MM.1S (cell line): ENCODE data around the gene LEAP2.

ENCODE experiments used
- DNase-seq: peaks from one replicate; pipeline ENCODE4 v3.0.0-alpha.2; 2015
- H2AFZ ChIP-seq: fragments of 300-600 bp; sonication (generic); 2 replicates; pipeline ENCODE4 v1.6.0; 2016; ENCODE audit warnings: antibody characterized with exemption, low read length
- H3F3A ChIP-seq: fragments of 300-600 bp; sonication (generic); 2 replicates; pipeline ENCODE4 v1.6.1; 2016; ENCODE audit warnings: mild to moderate bottlenecking, antibody characterized with exemption, low read length, moderate library complexity, mixed read lengths; ENCODE audit not compliant: insufficient read depth
- H3K27ac ChIP-seq: fragments of 300-600 bp; sonication (generic); 2 replicates; pipeline ENCODE4 v1.5.1; 2016; ENCODE audit warnings: mild to moderate bottlenecking, low read length
- H3K27me3 ChIP-seq: fragments of 300-600 bp; sonication (generic); replicated peaks from 2 replicates; pipeline ENCODE4 v1.6.0; 2016; ENCODE audit warnings: low read length; ENCODE audit not compliant: insufficient read depth
- H3K36me3 ChIP-seq: fragments of 300-600 bp; sonication (generic); replicated peaks from 2 replicates; pipeline ENCODE4 v1.6.1; 2016; ENCODE audit warnings: mild to moderate bottlenecking, low read length, mixed read lengths; ENCODE audit not compliant: insufficient read depth
- H3K4me1 ChIP-seq: fragments of 300-600 bp; sonication (generic); 2 replicates; pipeline ENCODE4 v1.6.1; 2016; ENCODE audit warnings: low read length, mixed read lengths
- H3K4me2 ChIP-seq: fragments of 300-600 bp; sonication (generic); 2 replicates; pipeline ENCODE4 v1.6.0; 2016; ENCODE audit warnings: low read depth, low read length
- H3K4me3 ChIP-seq: fragments of 300-600 bp; sonication (generic); 2 replicates; pipeline ENCODE4 v1.5.1; 2016; ENCODE audit warnings: low read length, mixed read lengths
- H3K79me2 ChIP-seq: fragments of 300-600 bp; sonication (generic); 2 replicates; pipeline ENCODE4 v1.6.1; 2016; ENCODE audit warnings: mixed run types, low read length, mixed read lengths
- H3K9ac ChIP-seq: fragments of 300-600 bp; sonication (generic); 2 replicates; pipeline ENCODE4 v1.6.1; 2016; ENCODE audit warnings: low read length, mixed read lengths
- H3K9me2 ChIP-seq: fragments of 300-600 bp; sonication (generic); replicated peaks from 2 replicates; pipeline ENCODE4 v1.6.1; 2016; ENCODE audit warnings: mild to moderate bottlenecking, low read length, mixed read lengths; ENCODE audit not compliant: insufficient read depth
- H3K9me3 ChIP-seq: fragments of 300-600 bp; sonication (generic); replicated peaks from 2 replicates; pipeline ENCODE4 v1.6.1; 2016; ENCODE audit warnings: mild to moderate bottlenecking, low read length, mixed read lengths; ENCODE audit not compliant: insufficient read depth
- H4K20me1 ChIP-seq: fragments of 300-600 bp; sonication (generic); 2 replicates; pipeline ENCODE4 v1.6.1; 2016; ENCODE audit warnings: mild to moderate bottlenecking, low read length, moderate library complexity, mixed read lengths; ENCODE audit not compliant: insufficient read depth
- EZH2 ChIP-seq: fragments of 300-600 bp; sonication (generic); optimal IDR thresholded peaks from 2 replicates; pipeline ENCODE3; 2017; ENCODE audit warnings: low read depth, mild to moderate bottlenecking, antibody characterized with exemption, low read length, mixed read lengths
- EZH2phosphoT487 ChIP-seq: fragments of 300-600 bp; sonication (generic); IDR thresholded peaks from 2 replicates; pipeline ENCODE4 v1.6.1; 2018; ENCODE audit warnings: antibody characterized with exemption, low read length
- TF ChIP-seq, protein P1 (sequence below): fragments of 300-600 bp; sonication (generic); IDR thresholded peaks from 2 replicates; pipeline ENCODE4 v1.5.1; 2016; ENCODE audit warnings: antibody characterized with exemption, low read length, mixed read lengths

The LEAP2 gene

GRCh38 chr5:132873930-132874271 lies 433 bp downstream of the LEAP2 start:
- H3K9me3 ChIP-seq, result no peaks in the 10 kb centered on the region

GRCh38 chr5:132876020-132876759 lies 2.7 kb downstream of the LEAP2 start:
- Histone ChIP-seq H4K20me1 (no peaks in the 10 kb centered on the region), H3K9me2 (no peaks in the 10 kb centered on the region), H2AFZ (no peak overlapping the region), H3K36me3 (0 out of 2 replicates have a peak, but pooled peaks cover 5% of the 10 kb centered on the region), H3F3A (no peaks in the 10 kb centered on the region), H3K27me3 (no peaks in the 10 kb centered on the region), H3K4me3 (no peak overlapping the region), H3K4me1 (no peaks in the 10 kb centered on the region), H3K9me3 (no peaks in the 10 kb centered on the region), H3K9ac (no peak overlapping the region), H3K27ac (no peak overlapping the region), H3K79me2 (no peaks in the 10 kb centered on the region), H3K4me2 (no peak overlapping the region)
- TF ChIP-seq, protein P1, sequence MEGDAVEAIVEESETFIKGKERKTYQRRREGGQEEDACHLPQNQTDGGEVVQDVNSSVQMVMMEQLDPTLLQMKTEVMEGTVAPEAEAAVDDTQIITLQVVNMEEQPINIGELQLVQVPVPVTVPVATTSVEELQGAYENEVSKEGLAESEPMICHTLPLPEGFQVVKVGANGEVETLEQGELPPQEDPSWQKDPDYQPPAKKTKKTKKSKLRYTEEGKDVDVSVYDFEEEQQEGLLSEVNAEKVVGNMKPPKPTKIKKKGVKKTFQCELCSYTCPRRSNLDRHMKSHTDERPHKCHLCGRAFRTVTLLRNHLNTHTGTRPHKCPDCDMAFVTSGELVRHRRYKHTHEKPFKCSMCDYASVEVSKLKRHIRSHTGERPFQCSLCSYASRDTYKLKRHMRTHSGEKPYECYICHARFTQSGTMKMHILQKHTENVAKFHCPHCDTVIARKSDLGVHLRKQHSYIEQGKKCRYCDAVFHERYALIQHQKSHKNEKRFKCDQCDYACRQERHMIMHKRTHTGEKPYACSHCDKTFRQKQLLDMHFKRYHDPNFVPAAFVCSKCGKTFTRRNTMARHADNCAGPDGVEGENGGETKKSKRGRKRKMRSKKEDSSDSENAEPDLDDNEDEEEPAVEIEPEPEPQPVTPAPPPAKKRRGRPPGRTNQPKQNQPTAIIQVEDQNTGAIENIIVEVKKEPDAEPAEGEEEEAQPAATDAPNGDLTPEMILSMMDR, result no peak
- TF ChIP-seq EZH2, result no peak
- no peak for TF ChIP-seq EZH2phosphoT487
- no peak for DNase-seq

More at GRCh38 chr5:132873930-132874271, 433 bp downstream of the LEAP2 start:
- H3K4me2 ChIP-seq, result no peak overlapping the region
- no peaks in the 10 kb centered on the region for H3K9me2 ChIP-seq
- H3K27me3 ChIP-seq, result no peaks in the 10 kb centered on the region
- no peak for DNase-seq
- H3K27ac ChIP-seq, result no peak overlapping the region
- no peaks in the 10 kb centered on the region for H3K79me2 ChIP-seq
- no peak overlapping the region for H3K9ac ChIP-seq
- 0 out of 2 replicates have a peak, but pooled peaks cover under 1% of the 10 kb centered on the region for H3K36me3 ChIP-seq
- no peak overlapping the region for H2AFZ ChIP-seq
- H4K20me1 ChIP-seq, result no peaks in the 10 kb centered on the region
- H3F3A ChIP-seq, result peaks cover 4% of the 10 kb centered on the region; the same call in 1 of the 2 replicates
- TF ChIP-seq EZH2phosphoT487, result no peak
- TF ChIP-seq, protein P1, result no peak
- no peak for TF ChIP-seq EZH2
- no peak overlapping the region for H3K4me3 ChIP-seq
- no peaks in the 10 kb centered on the region for H3K4me1 ChIP-seq

DNA sequence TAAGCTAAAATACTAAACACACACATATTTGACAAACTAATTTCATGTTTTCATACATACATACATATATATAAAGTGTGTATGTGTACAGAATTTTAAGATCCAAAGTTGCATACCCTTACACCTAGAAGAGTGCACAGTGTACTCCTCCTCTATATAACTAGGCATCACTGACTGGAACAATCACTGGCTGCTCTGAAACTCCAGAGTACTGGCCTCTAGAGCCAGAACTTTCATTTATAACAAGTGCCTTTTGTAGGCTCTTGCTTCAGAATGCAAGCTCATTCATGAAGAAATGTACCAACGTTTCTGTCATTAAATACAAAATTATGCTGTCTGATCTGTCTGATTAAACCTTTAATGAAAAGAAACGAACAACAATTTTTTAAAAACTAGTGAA lies 4.0 kb downstream of the LEAP2 start:
- Histone ChIP-seq H3K79me2 (no peaks in the 10 kb centered on the region), H3K9me2 (no peaks in the 10 kb centered on the region), H2AFZ (no peak overlapping the region), H3K27me3 (no peaks in the 10 kb centered on the region), H3K9ac (no peak overlapping the region), H3F3A (no peaks in the 10 kb centered on the region), H3K4me1 (no peaks in the 10 kb centered on the region), H3K4me2 (no peak overlapping the region), H3K4me3 (no peak overlapping the region), H4K20me1 (no peaks in the 10 kb centered on the region), H3K27ac (no peak overlapping the region), H3K9me3 (no peaks in the 10 kb centered on the region), H3K36me3 (0 out of 2 replicates have a peak, but pooled peaks cover 6% of the 10 kb centered on the region)
- DNase-seq, result no peak
- TF ChIP-seq, protein P1, result no peak
- TF ChIP-seq EZH2 (no peak), EZH2phosphoT487 (no peak)
